HEK293T (cell line): Measurements from ENCODE around the gene STX18.

Source experiments
- ELF4 ChIP-seq: fragments of 450-650 bp; IDR thresholded peaks from 2 replicates; pipeline ENCODE4 v1.6.1; 2017; ENCODE audit warnings: antibody characterized with exemption
- FOXA1 ChIP-seq: fragments of 450-650 bp; IDR thresholded peaks from 2 replicates; pipeline ENCODE4 v1.6.1; 2016; ENCODE audit warnings: mild to moderate bottlenecking
- HDGF ChIP-seq: fragments of 450-650 bp; IDR thresholded peaks from 2 replicates; pipeline ENCODE4 v1.6.1; 2017; ENCODE audit warnings: antibody characterized with exemption, borderline replicate concordance
- SP1 ChIP-seq: fragments of 450-650 bp; IDR thresholded peaks from 2 replicates; pipeline ENCODE4 v1.6.1; 2017
- SUZ12 ChIP-seq: fragments of 450-650 bp; IDR thresholded peaks from 2 replicates; pipeline ENCODE4 v1.6.1; 2016; ENCODE audit warnings: mild to moderate bottlenecking
- TARDBP ChIP-seq: fragments of 450-650 bp; IDR thresholded peaks from 2 replicates; pipeline ENCODE4 v1.6.1; 2016

DNA sequence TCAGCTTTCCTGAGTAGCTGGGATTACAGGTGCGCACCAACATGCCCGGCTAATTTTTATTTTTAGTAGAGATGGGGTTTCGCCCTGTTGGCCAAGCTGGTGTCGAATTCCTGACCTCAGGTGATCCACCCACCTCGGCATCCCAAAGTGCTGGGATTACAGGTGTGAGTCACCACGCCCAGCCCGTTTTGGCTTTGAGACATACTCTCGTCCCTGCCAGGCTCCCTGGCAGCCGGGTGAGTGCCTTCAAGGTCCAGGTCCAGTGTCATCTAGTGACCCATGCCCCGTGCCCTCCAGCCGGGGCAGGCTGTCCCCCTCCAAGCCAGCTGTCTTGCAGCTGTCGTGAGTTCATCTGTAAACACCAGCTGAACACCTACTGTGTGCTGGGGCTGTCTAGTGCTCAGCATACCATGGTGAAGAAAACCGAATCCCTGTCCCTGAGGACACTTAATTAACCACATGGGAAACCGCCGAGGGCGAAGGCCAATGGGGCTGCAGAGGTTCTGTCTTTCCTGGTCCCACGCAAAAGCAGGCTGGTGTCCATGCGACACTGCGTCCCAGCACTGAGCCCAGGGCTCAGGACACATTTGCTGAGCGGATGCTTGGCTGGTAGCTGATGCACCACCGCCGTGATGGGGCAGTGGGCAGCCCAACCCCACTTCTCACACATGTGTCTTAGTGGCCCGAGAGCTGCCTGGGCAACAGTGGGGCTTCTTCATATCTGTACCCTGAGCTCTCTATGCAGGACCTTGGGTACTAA, 133.1 kb downstream of the STX18 start:
- TF ChIP-seq SUZ12: no peak
- TF ChIP-seq TARDBP: no peak
- no peak for TF ChIP-seq SP1
- no peak for TF ChIP-seq ELF4
- TF ChIP-seq HDGF: no peak
- no peak for TF ChIP-seq FOXA1
